HCT116 (cell line): ENCODE measurements around the gene CENPP. TPM values are rescaled to one million over a fixed set of nuclear protein-coding genes. Genes with fewer than 3 reads are reported as not detected.

Source experiments
- ATAC-seq: fragments of 200-7000 bp; cut with Tn5 transposase; 2 replicates; pipeline ENCODE4 v1.9.1; 2020; ENCODE audit warnings: mild to moderate bottlenecking, moderate library complexity
- BruUV-seq: library from RNA; stranded (reverse); fragments of 400-500 nt; replicated peaks from 2 replicates; lab custom pipeline; 2021; lab: Mats Ljungman, UMichigan
- CTCF ChIA-PET: fragments of 300-600 bp; sonication (Branson Sonifier 250); formaldehyde crosslinking; loops from one replicate; lab custom pipeline; 2021; ENCODE audit warnings: antibody characterized with exemption; lab: Charles Lee
- POLR2A ChIA-PET: fragments of 300-600, 350-600 bp; sonication (Branson Sonifier 250); formaldehyde crosslinking; loops from one replicate; lab custom pipeline; 2021; ENCODE audit warnings: antibody characterized with exemption; lab: Charles Lee
- RAD21 ChIA-PET, 2 experiments: fragments of 300-600 bp; sonication (Branson Sonifier 250); formaldehyde crosslinking; loops; one replicate each; lab custom pipeline; 2023; ENCODE audit warnings: low total read pairs in 2 of 2; ENCODE audit not compliant: uncharacterized antibody in 2 of 2, unreplicated experiment in 2 of 2, low non-redundant PET in 1 of 2; lab: Charles Lee
- DNase-seq: peaks from one replicate; pipeline ENCODE4 v3.0.0-alpha.2; 2010; ENCODE audit warnings: low read depth, low spot score
- H2AFZ ChIP-seq: fragments of 200-600 bp; shearing (Covaris generic), sonication (generic); 2 replicates; pipeline ENCODE4 v1.6.1; 2017; ENCODE audit warnings: low read depth, mixed run types, mixed read lengths, antibody characterized with exemption, low read length; ENCODE audit not compliant: poor library complexity, severe bottlenecking
- H3K27ac ChIP-seq: 2 replicates; pipeline ENCODE4 v1.5.1; 2012; ENCODE audit warnings: low read depth, low read length
- H3K27me3 ChIP-seq: fragments of 200-600 bp; sonication (generic); 2 replicates; pipeline ENCODE4 v1.6.1; 2016; ENCODE audit warnings: mixed run types, low read length, mixed read lengths; ENCODE audit not compliant: insufficient read depth
- H3K36me3 ChIP-seq, 2 experiments: fragments of 200-500 bp in 1 of 2; fragments of 200-600 bp in 1 of 2; sonication (Bioruptor generic) in 1 of 2; sonication (generic) in 1 of 2; 2 replicates each; pipeline versions ENCODE4 v1.5.1 to v1.6.1; 2014 to 2016; ENCODE audit warnings: low read length in 2 of 2, inconsistent platforms in 1 of 2, mixed read lengths in 1 of 2, mixed run types in 1 of 2; ENCODE audit not compliant: insufficient read depth in 2 of 2, control insufficient read depth in 1 of 2
- H3K4me1 ChIP-seq, 2 experiments: fragments of 200-600 bp in 1 of 2; sonication (generic) in 1 of 2; 2 replicates each; pipeline versions ENCODE4 v1.5.1 to v1.6.1; 2012 to 2017; ENCODE audit warnings: low read length in 2 of 2, inconsistent platforms in 1 of 2, mild to moderate bottlenecking in 1 of 2, mixed read lengths in 1 of 2, mixed run types in 1 of 2, moderate library complexity in 1 of 2; ENCODE audit not compliant: insufficient read depth in 2 of 2, control insufficient read depth in 1 of 2
- H3K4me2 ChIP-seq: fragments of 200-600 bp; sonication (generic); 2 replicates; pipeline ENCODE4 v1.6.1; 2017; ENCODE audit warnings: mixed run types, low read length, mixed read lengths
- H3K4me3 ChIP-seq, 2 experiments: fragments of 200-600 bp in 1 of 2; sonication (generic) in 1 of 2; replicated peaks in 1 of 2; 2 replicates each; pipeline ENCODE4 v1.5.1; 2011 to 2016; ENCODE audit warnings: low read length in 2 of 2, control low read depth in 1 of 2, low read depth in 1 of 2, mild to moderate bottlenecking in 1 of 2, mixed read lengths in 1 of 2, mixed run types in 1 of 2
- H3K79me2 ChIP-seq: fragments of 200-600 bp; sonication (generic); 2 replicates; pipeline ENCODE4 v1.6.1; 2017; ENCODE audit warnings: mild to moderate bottlenecking, mixed run types, low read length, moderate library complexity, mixed read lengths; ENCODE audit not compliant: insufficient read depth
- H3K9ac ChIP-seq: fragments of 200-600 bp; sonication (generic); 2 replicates; pipeline ENCODE4 v1.6.1; 2016; ENCODE audit warnings: low read length, mixed read lengths
- H3K9me2 ChIP-seq: fragments of 200-600 bp; sonication (generic), shearing (Covaris generic); 2 replicates; pipeline ENCODE4 v1.6.1; 2017; ENCODE audit warnings: mixed run types, mild to moderate bottlenecking, moderate library complexity; ENCODE audit not compliant: insufficient read depth
- H3K9me3 ChIP-seq, 2 experiments: fragments of 200-500 bp in 1 of 2; fragments of 200-600 bp in 1 of 2; sonication (Bioruptor generic) in 1 of 2; sonication (generic) in 1 of 2; 2 replicates each; pipeline ENCODE4 v1.6.1; 2014 to 2017; ENCODE audit warnings: low read length in 2 of 2, mixed read lengths in 2 of 2, inconsistent platforms in 1 of 2, low read depth in 1 of 2, mild to moderate bottlenecking in 1 of 2, mixed run types in 1 of 2, moderate library complexity in 1 of 2; ENCODE audit not compliant: control insufficient read depth in 1 of 2, insufficient read depth in 1 of 2
- H4K20me1 ChIP-seq: fragments of 200-600 bp; sonication (generic), shearing (Covaris generic); 2 replicates; pipeline ENCODE4 v1.6.1; 2017; ENCODE audit warnings: mixed run types, mild to moderate bottlenecking, moderate library complexity; ENCODE audit not compliant: insufficient read depth
- CBX3 ChIP-seq: IDR thresholded peaks from 2 replicates; pipeline ENCODE4 v1.6.1; 2012; ENCODE audit warnings: low read depth
- CEBPB ChIP-seq: IDR thresholded peaks from 2 replicates; pipeline ENCODE4 v1.6.1; 2012; ENCODE audit warnings: low read depth
- EGR1 ChIP-seq: IDR thresholded peaks from 2 replicates; pipeline ENCODE4 v1.6.1; 2012; ENCODE audit warnings: low read depth
- ELF1 ChIP-seq: IDR thresholded peaks from 2 replicates; pipeline ENCODE4 v1.6.1; 2012; ENCODE audit warnings: low read depth, borderline replicate concordance
- EZH2 ChIP-seq: fragments of 200-600 bp; sonication (generic); IDR thresholded peaks from 2 replicates; pipeline ENCODE4 v1.6.1; 2017; ENCODE audit warnings: antibody characterized with exemption, mixed run types
- EZH2phosphoT487 ChIP-seq: fragments of 200-600 bp; IDR thresholded peaks from 2 replicates; pipeline ENCODE4 v1.6.1; 2018; ENCODE audit warnings: antibody characterized with exemption, borderline replicate concordance
- FOSL1 ChIP-seq: IDR thresholded peaks from 2 replicates; pipeline ENCODE4 v1.6.1; 2012; ENCODE audit warnings: low read depth
- POLR2AphosphoS5 ChIP-seq: IDR thresholded peaks from 2 replicates; pipeline ENCODE4 v1.6.1; 2011; ENCODE audit warnings: mild to moderate bottlenecking, low read depth, low read length, moderate library complexity
- RAD21 ChIP-seq: IDR thresholded peaks from 2 replicates; pipeline ENCODE4 v1.6.1; 2012; ENCODE audit warnings: low read depth, mild to moderate bottlenecking
- SIN3A ChIP-seq: IDR thresholded peaks from 2 replicates; pipeline ENCODE4 v1.6.1; 2012; ENCODE audit warnings: low read depth
- SRF ChIP-seq: IDR thresholded peaks from 2 replicates; pipeline ENCODE4 v1.6.1; 2012; ENCODE audit warnings: low read depth
- TCF7L2 ChIP-seq: IDR thresholded peaks from 2 replicates; pipeline ENCODE4 v1.7.0; 2011; ENCODE audit warnings: borderline replicate concordance, inconsistent platforms; ENCODE audit not compliant: insufficient read depth, insufficient read length; ENCODE audit errors: extremely low read depth
- YY1 ChIP-seq: IDR thresholded peaks from 2 replicates; pipeline ENCODE4 v1.6.1; 2011; ENCODE audit warnings: low read length, low read depth, moderate library complexity, mild to moderate bottlenecking; ENCODE audit not compliant: insufficient replicate concordance; ENCODE audit errors: extremely low read depth
- ZFX ChIP-seq: fragments of 450-650 bp; IDR thresholded peaks from 2 replicates; pipeline ENCODE4 v1.6.1; 2017
- ZNF274 ChIP-seq: fragments of 200-500 bp; sonication (Bioruptor generic); IDR thresholded peaks from 2 replicates; pipeline ENCODE4 v1.6.1; 2014; ENCODE audit warnings: mild to moderate bottlenecking, low read depth, low read length, inconsistent platforms
- intact Hi-C: fragments of 100-400 bp; cut with micrococcal nuclease; formaldehyde crosslinking; loops from 2 replicates; pipeline ENCODE4 v1.10.0; 2022
- total RNA-seq: library from RNA; stranded (reverse); gene quantifications from one replicate; pipeline ENCODE4 v1.2.1, GENCODE V29; 2021; ENCODE audit not compliant: unreplicated experiment
- TF ChIP-seq, protein P1 (sequence below): IDR thresholded peaks from 2 replicates; pipeline ENCODE4 v1.6.1; 2012; ENCODE audit warnings: low read depth
- TF ChIP-seq, protein P2 (sequence below), 3 experiments: fragments of 200-600 bp in 1 of 3; sonication (generic) in 1 of 3; IDR thresholded peaks in 2 of 3; conservative IDR thresholded peaks in 1 of 3; 2 replicates each; pipeline ENCODE4 v1.5.1; 2012 to 2017; ENCODE audit warnings: low read depth in 2 of 3, low read length in 2 of 3, antibody characterized with exemption in 1 of 3, borderline replicate concordance in 1 of 3, control low read depth in 1 of 3, mild to moderate bottlenecking in 1 of 3, mixed read lengths in 1 of 3, mixed run types in 1 of 3, moderate library complexity in 1 of 3; ENCODE audit not compliant: insufficient read depth in 1 of 3
- TF ChIP-seq, protein P3 (sequence below): IDR thresholded peaks from 2 replicates; pipeline ENCODE4 v1.6.1; 2012
- TF ChIP-seq, protein P4 (sequence below): IDR thresholded peaks from 2 replicates; pipeline ENCODE4 v1.6.1; 2012

The CENPP gene
- total RNA-seq, 1 experiment from 2014 or later = 7.0 TPM

DNA sequence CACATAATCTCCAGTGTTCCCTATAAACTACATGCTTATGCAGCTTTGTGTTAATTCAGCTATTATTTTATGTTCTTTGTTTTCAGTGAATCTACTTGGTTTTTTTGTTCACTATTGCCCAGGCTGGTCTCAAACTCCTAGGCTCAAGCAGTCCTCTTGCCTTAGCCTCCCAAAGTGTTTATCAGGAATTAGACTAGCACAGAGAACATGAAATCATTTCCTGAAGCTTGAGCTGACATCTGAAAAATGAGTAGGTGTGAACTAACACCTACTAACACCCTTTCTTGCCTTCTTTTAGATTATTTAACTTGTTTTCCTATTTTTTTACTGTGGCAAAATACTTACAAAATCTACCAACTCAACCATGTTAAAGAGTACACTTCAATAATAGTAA lies 25.0 kb downstream of the CENPP start:
- Histone ChIP-seq H3K4me1 (no peaks in the 10 kb centered on the region), H3K27me3 (no peaks in the 10 kb centered on the region), H3K9me3 (no peaks in the 10 kb centered on the region), H3K4me2 (no peak overlapping the region), H3K79me2 (no peaks in the 10 kb centered on the region), H3K9ac (no peak overlapping the region), H3K27ac (no peak overlapping the region), H2AFZ (no peak overlapping the region), H3K4me3 (no peak overlapping the region), H4K20me1 (no peaks in the 10 kb centered on the region), H3K9me2 (no peaks in the 10 kb centered on the region), H3K36me3 (no peaks in the 10 kb centered on the region)
- ATAC-seq (no peak), DNase-seq (no peak)
- ChIA-PET POLR2A (no interaction called here), CTCF (no interaction called here), RAD21 (no interaction called here)
- TF ChIP-seq CBX3 (no peak), RAD21 (no peak), POLR2AphosphoS5 (no peak), YY1 (no peak), CEBPB (no peak), ZFX (no peak), EGR1 (no peak), EZH2 (no peak), SRF (no peak), ELF1 (no peak), FOSL1 (no peak), EZH2phosphoT487 (no peak), TCF7L2 (no peak), ZNF274 (no peak), SIN3A (no peak)
- TF ChIP-seq, protein P1, sequence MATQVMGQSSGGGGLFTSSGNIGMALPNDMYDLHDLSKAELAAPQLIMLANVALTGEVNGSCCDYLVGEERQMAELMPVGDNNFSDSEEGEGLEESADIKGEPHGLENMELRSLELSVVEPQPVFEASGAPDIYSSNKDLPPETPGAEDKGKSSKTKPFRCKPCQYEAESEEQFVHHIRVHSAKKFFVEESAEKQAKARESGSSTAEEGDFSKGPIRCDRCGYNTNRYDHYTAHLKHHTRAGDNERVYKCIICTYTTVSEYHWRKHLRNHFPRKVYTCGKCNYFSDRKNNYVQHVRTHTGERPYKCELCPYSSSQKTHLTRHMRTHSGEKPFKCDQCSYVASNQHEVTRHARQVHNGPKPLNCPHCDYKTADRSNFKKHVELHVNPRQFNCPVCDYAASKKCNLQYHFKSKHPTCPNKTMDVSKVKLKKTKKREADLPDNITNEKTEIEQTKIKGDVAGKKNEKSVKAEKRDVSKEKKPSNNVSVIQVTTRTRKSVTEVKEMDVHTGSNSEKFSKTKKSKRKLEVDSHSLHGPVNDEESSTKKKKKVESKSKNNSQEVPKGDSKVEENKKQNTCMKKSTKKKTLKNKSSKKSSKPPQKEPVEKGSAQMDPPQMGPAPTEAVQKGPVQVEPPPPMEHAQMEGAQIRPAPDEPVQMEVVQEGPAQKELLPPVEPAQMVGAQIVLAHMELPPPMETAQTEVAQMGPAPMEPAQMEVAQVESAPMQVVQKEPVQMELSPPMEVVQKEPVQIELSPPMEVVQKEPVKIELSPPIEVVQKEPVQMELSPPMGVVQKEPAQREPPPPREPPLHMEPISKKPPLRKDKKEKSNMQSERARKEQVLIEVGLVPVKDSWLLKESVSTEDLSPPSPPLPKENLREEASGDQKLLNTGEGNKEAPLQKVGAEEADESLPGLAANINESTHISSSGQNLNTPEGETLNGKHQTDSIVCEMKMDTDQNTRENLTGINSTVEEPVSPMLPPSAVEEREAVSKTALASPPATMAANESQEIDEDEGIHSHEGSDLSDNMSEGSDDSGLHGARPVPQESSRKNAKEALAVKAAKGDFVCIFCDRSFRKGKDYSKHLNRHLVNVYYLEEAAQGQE = no peak
- TF ChIP-seq, protein P2, sequence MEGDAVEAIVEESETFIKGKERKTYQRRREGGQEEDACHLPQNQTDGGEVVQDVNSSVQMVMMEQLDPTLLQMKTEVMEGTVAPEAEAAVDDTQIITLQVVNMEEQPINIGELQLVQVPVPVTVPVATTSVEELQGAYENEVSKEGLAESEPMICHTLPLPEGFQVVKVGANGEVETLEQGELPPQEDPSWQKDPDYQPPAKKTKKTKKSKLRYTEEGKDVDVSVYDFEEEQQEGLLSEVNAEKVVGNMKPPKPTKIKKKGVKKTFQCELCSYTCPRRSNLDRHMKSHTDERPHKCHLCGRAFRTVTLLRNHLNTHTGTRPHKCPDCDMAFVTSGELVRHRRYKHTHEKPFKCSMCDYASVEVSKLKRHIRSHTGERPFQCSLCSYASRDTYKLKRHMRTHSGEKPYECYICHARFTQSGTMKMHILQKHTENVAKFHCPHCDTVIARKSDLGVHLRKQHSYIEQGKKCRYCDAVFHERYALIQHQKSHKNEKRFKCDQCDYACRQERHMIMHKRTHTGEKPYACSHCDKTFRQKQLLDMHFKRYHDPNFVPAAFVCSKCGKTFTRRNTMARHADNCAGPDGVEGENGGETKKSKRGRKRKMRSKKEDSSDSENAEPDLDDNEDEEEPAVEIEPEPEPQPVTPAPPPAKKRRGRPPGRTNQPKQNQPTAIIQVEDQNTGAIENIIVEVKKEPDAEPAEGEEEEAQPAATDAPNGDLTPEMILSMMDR (IDR thresholded peaks at IDR 0.05 in 2 of 3, conservative IDR thresholded peaks at IDR 0.05 in 1 of 3; ENCODE audit: borderline replicate concordance in 1 of 3, insufficient read depth in 1 of 3, low read depth in 2 of 3, low read length in 2 of 3) = no peak
- TF ChIP-seq, protein P3, sequence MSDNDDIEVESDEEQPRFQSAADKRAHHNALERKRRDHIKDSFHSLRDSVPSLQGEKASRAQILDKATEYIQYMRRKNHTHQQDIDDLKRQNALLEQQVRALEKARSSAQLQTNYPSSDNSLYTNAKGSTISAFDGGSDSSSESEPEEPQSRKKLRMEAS = no peak
- TF ChIP-seq, protein P4, sequence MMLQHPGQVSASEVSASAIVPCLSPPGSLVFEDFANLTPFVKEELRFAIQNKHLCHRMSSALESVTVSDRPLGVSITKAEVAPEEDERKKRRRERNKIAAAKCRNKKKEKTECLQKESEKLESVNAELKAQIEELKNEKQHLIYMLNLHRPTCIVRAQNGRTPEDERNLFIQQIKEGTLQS = no peak
- no TSS peak for BruUV-seq
- intact Hi-C loops = loop anchor here (1.0 kb wide), 1 partner anchor 28 kb away; no protein-coding TSS in a partner anchor
